Large intestine (tissue), 3 donors: Measurements from ENCODE around the gene EPB41L4B. TPM values are rescaled to one million over a fixed set of nuclear protein-coding genes. Genes with fewer than 3 reads are reported as not detected.

Experiments
- DNase-seq, 2 donors: peaks; one replicate each; pipeline versions ENCODE4 v3.0.0 to v3.0.0-alpha.2; 2013
- H3K27ac ChIP-seq: one replicate; pipeline ENCODE4 v1.5.1; 2013; ENCODE audit warnings: low read length
- H3K27me3 ChIP-seq: 2 replicates; pipeline ENCODE4 v1.6.1; 2013; ENCODE audit warnings: low read length; ENCODE audit not compliant: control insufficient read depth, insufficient read depth
- H3K36me3 ChIP-seq: 2 replicates; pipeline ENCODE4 v1.6.1; 2013; ENCODE audit warnings: low read length; ENCODE audit not compliant: control insufficient read depth, insufficient read depth
- H3K4me1 ChIP-seq: one replicate; pipeline ENCODE4 v1.6.1; 2013; ENCODE audit warnings: low read length; ENCODE audit not compliant: control insufficient read depth, insufficient read depth
- H3K4me3 ChIP-seq: one replicate; pipeline ENCODE4 v1.5.1; 2013; ENCODE audit warnings: low read length
- H3K9me3 ChIP-seq: one replicate; pipeline ENCODE4 v1.6.1; 2013; ENCODE audit warnings: mild to moderate bottlenecking, low read depth, low read length, moderate library complexity; ENCODE audit not compliant: control insufficient read depth
- WGBS: methylation state at CpG from one replicate; pipeline ENCODE4 v1.1.5; 2013; ENCODE audit warnings: low lambda C conversion rate; ENCODE audit not compliant: insufficient coverage; 5-methylcytosine and 5-hydroxymethylcytosine counted together
- polyA plus RNA-seq: library from polyadenylated mRNA; unstranded; fragments of 120-200 nt; gene quantifications from one replicate; pipeline ENCODE4 v1.2.1, GENCODE V29; 2013

The EPB41L4B gene
- polyA plus RNA-seq, 1 donor, result 35.5 TPM

DNA sequence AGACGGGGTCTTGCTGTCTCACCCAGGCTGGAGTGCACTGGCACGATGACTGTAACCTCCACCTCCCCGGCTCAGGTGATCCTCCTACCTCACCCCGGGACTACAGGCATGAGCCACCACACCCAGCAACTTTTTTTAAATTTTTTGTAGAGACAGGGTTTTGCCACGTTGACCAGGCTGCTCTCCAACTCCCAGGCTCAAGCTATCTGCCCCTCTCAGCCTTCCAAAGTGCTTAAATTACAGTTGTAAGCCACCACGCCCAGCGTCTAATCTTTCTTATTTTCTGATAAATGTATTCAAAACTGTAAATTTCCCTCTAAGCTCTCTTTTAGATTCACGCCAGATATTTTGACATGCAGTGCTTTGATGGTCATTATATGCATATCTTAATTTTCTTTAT lies 164.2 kb downstream of the EPB41L4B start:
- Histone ChIP-seq H3K36me3 (no peaks in the 10 kb centered on the region), H3K4me1 (peaks cover 4% of the 10 kb centered on the region), H3K27me3 (no peaks in the 10 kb centered on the region), H3K27ac (no peak overlapping the region), H3K4me3 (no peak overlapping the region), H3K9me3 (peaks cover 8% of the 10 kb centered on the region)
- 60% methylated on average over 1 of the region's 8 CpGs for WGBS
- no peak for DNase-seq

DNA sequence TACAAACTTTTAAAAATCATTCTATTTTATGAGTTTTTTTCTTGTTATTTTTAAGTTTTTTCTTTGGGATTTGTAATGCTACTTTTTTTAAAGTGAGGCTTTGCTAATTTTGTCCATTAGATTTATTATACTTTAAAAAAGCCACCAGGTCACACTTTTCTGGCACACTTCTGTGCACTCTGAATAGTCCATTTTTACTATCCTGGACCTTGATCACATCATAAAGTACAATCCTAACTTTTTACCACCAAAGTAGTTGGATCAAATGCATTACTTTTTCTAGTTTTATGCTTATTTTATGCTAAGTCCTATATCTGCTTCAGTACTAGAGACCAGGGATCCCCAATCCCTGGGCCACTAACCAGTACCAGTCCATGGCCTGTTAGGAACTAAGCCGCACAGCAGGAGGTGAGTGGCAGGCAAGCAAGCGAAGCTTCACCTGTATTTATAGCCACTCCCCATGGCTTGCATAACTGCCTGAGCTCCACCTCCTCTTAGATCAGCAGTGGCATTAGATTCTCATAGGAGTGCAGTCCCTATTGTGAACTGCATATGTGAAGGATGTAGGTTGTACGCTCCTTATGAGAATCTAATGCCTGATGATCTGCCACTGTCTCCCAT lies 169.8 kb downstream of the EPB41L4B start:
- Histone ChIP-seq H3K27me3 (no peaks in the 10 kb centered on the region), H3K4me1 (peaks cover 8% of the 10 kb centered on the region), H3K9me3 (peaks cover 8% of the 10 kb centered on the region), H3K36me3 (no peaks in the 10 kb centered on the region), H3K27ac (peak overlapping the region; percentile 12), H3K4me3 (no peak overlapping the region)
- no CpG with 5 or more reads among the region's 3 CpGs for WGBS
- DNase-seq, result peak in 1 of 2 donors; percentile 72

DNA sequence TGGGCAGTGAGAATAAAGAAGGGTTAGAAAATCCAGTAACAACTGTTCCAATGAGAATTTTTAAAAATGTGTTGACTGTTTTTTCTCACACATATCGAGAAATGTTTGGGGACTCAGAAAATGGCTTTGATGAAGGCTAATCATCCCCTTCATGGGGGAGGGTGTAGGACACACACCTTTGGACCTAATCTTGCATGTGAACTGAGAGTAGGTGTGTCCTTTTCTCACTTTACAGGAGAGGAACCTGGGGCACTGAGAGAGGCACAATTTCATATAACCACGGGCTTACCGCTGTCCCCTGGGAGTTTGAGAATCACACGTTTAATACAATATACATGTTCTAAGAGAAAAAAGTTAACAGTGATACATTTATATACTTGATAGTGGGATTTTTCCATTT lies 171.1 kb downstream of the EPB41L4B start:
- DNase-seq, result peak in 1 of 2 donors; percentile 70
- no CpG with 5 or more reads among the region's 4 CpGs for WGBS
- H3K27ac ChIP-seq, result peak overlapping the region; percentile 82
- peaks cover 13% of the 10 kb centered on the region for H3K4me1 ChIP-seq
- no peak overlapping the region for H3K4me3 ChIP-seq
- peaks cover 8% of the 10 kb centered on the region for H3K9me3 ChIP-seq
- no peaks in the 10 kb centered on the region for H3K36me3 ChIP-seq
- H3K27me3 ChIP-seq, result no peaks in the 10 kb centered on the region

DNA sequence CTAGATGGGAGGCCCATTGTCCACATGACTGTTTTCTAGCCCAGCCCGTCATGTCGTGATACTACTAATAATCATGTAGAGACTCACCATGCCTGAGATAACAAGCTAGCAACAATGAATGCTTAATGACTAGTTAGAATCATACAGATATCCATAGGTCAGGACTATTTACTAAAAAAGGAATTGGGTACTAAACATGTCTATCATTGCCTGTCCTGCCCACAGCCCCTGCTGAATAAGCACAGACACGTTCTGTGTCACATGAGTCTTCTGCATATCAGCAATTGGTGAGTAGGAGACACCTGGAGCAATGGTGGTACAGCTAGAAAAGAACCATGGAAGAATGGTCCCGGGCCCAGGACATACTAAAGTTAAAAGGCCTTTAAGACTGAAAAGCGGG lies 171.8 kb downstream of the EPB41L4B start:
- H3K36me3 ChIP-seq, result no peaks in the 10 kb centered on the region
- H3K27me3 ChIP-seq, result no peaks in the 10 kb centered on the region
- peaks cover 8% of the 10 kb centered on the region for H3K9me3 ChIP-seq
- no peak overlapping the region for H3K4me3 ChIP-seq
- peak overlapping the region; percentile 82 for H3K27ac ChIP-seq
- peaks cover 15% of the 10 kb centered on the region for H3K4me1 ChIP-seq
- DNase-seq, result peak in 1 of 2 donors; percentile 76
- no CpG with 5 or more reads among the region's 5 CpGs for WGBS

DNA sequence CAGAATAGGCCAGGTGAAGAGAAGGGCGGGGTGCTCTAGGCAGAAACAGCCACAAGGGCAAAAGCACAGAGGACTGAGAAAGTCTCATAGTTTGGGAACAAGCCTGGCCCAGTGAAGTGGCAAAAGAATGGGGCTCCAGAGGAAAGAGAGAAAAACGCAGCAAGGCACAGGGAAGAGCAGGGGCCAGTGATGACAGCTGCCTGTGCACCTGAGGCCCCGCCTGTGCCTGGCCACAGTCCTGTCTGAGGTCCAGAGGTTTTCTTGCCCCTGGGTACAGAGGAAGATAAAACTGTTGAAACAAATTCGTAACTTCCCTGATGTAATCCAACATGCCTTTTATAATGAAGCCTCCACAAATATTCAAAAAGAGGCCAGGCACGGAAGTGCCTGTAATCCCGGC lies 175.8 kb downstream of the EPB41L4B start:
- no peaks in the 10 kb centered on the region for H3K36me3 ChIP-seq
- peak; percentile 66 to 78 for DNase-seq

DNA sequence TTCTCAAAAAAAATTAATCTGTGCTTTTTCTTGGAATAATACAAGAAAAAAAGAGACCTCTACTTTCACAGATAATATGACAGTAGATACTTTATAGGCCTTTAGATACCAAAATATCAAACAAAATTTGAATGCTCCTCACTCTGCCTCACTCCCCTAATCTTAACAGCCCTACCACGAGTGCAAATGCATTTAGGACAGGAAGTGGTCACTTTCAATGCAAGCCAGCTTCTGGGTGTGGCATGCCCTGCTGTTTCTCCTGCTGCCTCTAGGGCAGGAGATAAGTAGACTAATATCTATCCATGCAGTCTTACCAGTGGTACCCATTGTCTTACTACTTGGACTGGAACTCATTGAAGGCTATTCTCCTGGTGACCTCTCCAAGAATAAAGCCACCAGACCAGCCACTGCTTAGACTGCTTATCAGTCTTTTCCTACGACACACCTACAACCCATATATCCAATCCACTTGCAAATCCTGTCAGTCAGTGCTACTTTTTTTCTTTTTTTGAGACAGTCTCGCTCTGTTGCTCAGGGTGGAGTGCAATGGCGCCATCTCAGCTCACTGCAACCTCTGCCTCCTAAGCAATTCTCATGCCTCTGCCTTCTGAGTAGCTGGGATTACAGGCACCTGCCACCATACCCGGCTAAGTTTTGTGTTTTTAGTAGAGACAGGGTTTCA lies 176.8 kb downstream of the EPB41L4B start:
- H3K27me3 ChIP-seq, result no peaks in the 10 kb centered on the region
- H3K4me3 ChIP-seq, result no peak overlapping the region
- peaks cover 7% of the 10 kb centered on the region for H3K4me1 ChIP-seq
- DNase-seq, result peak in 1 of 2 donors; percentile 41
- no peak overlapping the region for H3K27ac ChIP-seq
- no peaks in the 10 kb centered on the region for H3K36me3 ChIP-seq
- WGBS, result 60% methylated on average over 1 of the region's 5 CpGs
- no peaks in the 10 kb centered on the region for H3K9me3 ChIP-seq

More for the DNA sequence above, 175.8 kb downstream of the EPB41L4B start:
- Histone ChIP-seq H3K4me1 (peaks cover 14% of the 10 kb centered on the region), H3K27me3 (no peaks in the 10 kb centered on the region), H3K27ac (peak overlapping the region; percentile 89), H3K9me3 (no peaks in the 10 kb centered on the region), H3K4me3 (no peak overlapping the region)
- no CpG with 5 or more reads among the region's 6 CpGs for WGBS

DNA sequence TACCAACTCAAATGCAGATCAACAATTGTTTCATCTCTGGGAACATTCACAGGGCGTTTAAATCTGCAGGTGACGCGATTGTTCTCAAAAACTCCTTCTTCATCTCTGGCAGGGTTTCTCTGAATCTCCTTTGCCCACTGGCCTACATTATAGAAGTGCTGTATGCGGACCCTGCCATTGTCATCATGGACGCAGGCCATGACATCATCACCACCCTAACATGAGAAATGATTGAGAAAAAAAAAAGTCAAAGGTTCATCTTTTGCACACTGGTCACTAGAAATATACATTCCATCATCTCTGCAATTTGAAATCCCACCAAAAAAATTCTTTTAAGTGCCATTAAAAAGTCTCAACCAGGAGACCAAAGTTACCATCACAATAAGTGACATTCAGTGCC lies 179.5 kb downstream of the EPB41L4B start:
- Histone ChIP-seq H3K27me3 (no peaks in the 10 kb centered on the region), H3K4me1 (peaks cover 7% of the 10 kb centered on the region), H3K27ac (no peak overlapping the region), H3K9me3 (no peaks in the 10 kb centered on the region), H3K4me3 (no peak overlapping the region), H3K36me3 (no peaks in the 10 kb centered on the region)
- DNase-seq, result no peak
- no CpG with 5 or more reads among the region's 5 CpGs for WGBS

DNA sequence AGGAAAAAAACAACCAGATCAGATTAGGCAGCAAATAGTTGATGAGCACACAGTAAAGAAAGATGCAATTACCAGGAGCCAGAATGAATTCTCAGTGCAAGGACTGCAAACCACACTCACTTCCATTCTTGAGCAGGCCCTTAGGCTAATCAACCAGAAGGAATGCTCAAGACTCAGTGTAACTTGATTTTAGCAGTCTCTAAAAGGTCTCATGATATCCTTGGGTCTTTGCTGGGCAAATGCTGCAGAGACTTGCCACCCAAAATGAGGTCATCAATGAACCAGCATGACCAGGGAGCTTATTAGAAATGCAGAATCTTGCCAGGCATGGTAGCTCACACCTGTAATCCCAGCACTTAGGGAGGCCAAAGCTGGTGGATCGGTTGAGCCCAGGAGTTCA lies 181.0 kb downstream of the EPB41L4B start:
- no peaks in the 10 kb centered on the region for H3K27me3 ChIP-seq
- DNase-seq, result no peak
- no peaks in the 10 kb centered on the region for H3K9me3 ChIP-seq
- WGBS, result no CpG with 5 or more reads among the region's 1 CpG
- H3K4me1 ChIP-seq, result peaks cover 4% of the 10 kb centered on the region
- H3K36me3 ChIP-seq, result no peaks in the 10 kb centered on the region
- H3K27ac ChIP-seq, result no peak overlapping the region
- no peak overlapping the region for H3K4me3 ChIP-seq

DNA sequence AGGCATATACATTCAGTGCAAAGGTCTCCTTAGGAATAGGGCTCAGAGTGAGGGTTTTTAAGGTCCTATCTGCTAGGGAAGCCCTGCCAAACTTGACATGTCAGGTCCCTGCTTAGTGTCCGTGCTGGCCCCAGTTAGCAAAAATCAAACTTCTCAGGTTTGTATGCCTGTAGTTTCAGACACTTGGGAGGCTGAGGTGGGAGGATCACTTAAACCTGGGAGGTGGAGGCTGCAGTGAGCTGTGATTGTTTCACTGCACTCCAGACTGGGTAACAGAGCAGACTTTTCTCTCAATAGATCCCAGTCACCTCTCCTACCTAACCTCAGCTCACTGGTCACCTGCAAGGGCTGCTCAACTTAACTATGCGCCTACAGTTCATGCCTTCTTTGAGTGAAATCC lies 182.4 kb downstream of the EPB41L4B start:
- WGBS, result no CpG with 5 or more reads among the region's 2 CpGs
- Histone ChIP-seq H3K27me3 (no peaks in the 10 kb centered on the region), H3K36me3 (no peaks in the 10 kb centered on the region), H3K4me1 (peaks cover 7% of the 10 kb centered on the region), H3K4me3 (no peak overlapping the region), H3K27ac (no peak overlapping the region), H3K9me3 (no peaks in the 10 kb centered on the region)
- no peak for DNase-seq

DNA sequence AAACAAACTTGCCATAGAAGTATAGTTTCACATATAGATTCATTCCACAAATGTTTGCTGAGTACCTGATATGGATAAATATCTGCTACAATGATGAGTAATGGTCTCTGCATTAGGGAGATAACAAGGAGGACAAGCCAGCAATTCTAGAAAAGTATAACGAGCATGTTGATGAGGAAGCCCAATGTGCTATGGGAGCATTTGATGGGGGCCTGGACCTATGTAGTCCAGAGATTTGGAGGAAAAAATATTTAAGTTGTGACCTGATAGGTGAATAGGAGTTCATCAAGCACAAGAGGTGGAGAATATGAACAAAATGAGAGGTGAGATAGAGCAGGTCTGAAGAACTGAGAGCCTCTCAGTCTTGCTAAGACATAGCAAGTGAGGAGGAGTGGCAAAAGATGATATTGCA lies 186.7 kb downstream of the EPB41L4B start:
- Histone ChIP-seq H3K36me3 (no peaks in the 10 kb centered on the region), H3K27ac (peak overlapping the region; percentile 4), H3K9me3 (no peaks in the 10 kb centered on the region), H3K4me3 (no peak overlapping the region), H3K4me1 (peaks cover 21% of the 10 kb centered on the region), H3K27me3 (no peaks in the 10 kb centered on the region)
- DNase-seq, result no peak
- 40% methylated on average over 1 of the region's 1 CpG for WGBS

DNA sequence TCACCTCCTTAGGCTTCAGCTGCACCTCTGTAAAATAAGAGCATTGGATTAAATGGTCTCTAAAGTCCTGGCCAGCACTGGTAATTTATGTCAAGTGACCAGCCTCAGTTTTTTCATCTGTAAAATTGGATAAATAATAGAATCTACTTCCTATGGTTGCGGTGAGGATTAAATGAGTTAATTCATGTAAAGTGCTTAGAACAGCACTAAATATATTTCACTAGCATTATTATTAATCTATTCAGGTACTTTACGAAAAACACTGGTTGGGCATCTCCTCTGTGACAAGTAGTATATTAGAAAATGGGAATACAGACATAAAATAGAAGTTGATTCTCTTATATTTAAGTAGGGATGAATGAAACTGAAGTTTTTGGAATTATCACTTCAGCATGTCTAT lies 187.3 kb downstream of the EPB41L4B start:
- WGBS, result 100% methylated on average over 1 of the region's 2 CpGs
- Histone ChIP-seq H3K27ac (no peak overlapping the region), H3K9me3 (no peaks in the 10 kb centered on the region)

More for the DNA sequence above, 187.3 kb downstream of the EPB41L4B start:
- no peaks in the 10 kb centered on the region for H3K36me3 ChIP-seq
- peaks cover 28% of the 10 kb centered on the region for H3K4me1 ChIP-seq
- H3K4me3 ChIP-seq, result no peak overlapping the region
- DNase-seq, result no peak
- H3K27me3 ChIP-seq, result no peaks in the 10 kb centered on the region
